MCF 10A (cell line): ENCODE results near the gene WWOX. TPM values are rescaled to one million over a fixed set of nuclear protein-coding genes. Genes with fewer than 3 reads are reported as not detected.

ENCODE experiments used
- BruUV-seq: library from RNA; stranded (reverse); fragments of 400-500 nt; replicated peaks from 2 replicates; lab custom pipeline; 2021; lab: Mats Ljungman, UMichigan
- CTCF ChIA-PET: fragments of 300-600 bp; sonication (Branson Sonifier 250); formaldehyde crosslinking; extraction: SDS; loops from one replicate; lab custom pipeline; 2021; ENCODE audit warnings: antibody characterized with exemption, inconsistent platforms; lab: Yijun Ruan, JAX
- POLR2A ChIA-PET: fragments of 300-600, 350-650 bp; sonication (Branson Sonifier 250); formaldehyde crosslinking; extraction: SDS; loops from one replicate; lab custom pipeline; 2020; ENCODE audit warnings: antibody characterized with exemption, inconsistent platforms; lab: Yijun Ruan, JAX
- DNase-seq: peaks from one replicate; pipeline ENCODE4 v3.0.0-alpha.2; 2018; ENCODE audit not compliant: unreplicated experiment
- H3K27ac Mint-ChIP-seq: one replicate; pipeline ENCODE4 v1.8.0; 2022; ENCODE audit warnings: mild to moderate bottlenecking, low read depth, mixed read lengths; ENCODE audit not compliant: unreplicated experiment
- H3K27me3 Mint-ChIP-seq: one replicate; pipeline ENCODE4 v1.8.0; 2022; ENCODE audit warnings: mixed read lengths; ENCODE audit not compliant: insufficient read depth, unreplicated experiment
- H3K36me3 Mint-ChIP-seq: one replicate; pipeline ENCODE4 v1.8.0; 2022; ENCODE audit warnings: mild to moderate bottlenecking, moderate library complexity, mixed read lengths; ENCODE audit not compliant: insufficient read depth, unreplicated experiment
- H3K4me1 Mint-ChIP-seq: one replicate; pipeline ENCODE4 v1.8.0; 2022; ENCODE audit warnings: mixed read lengths; ENCODE audit not compliant: insufficient read depth, unreplicated experiment
- H3K4me3 Mint-ChIP-seq: one replicate; pipeline ENCODE4 v1.8.0; 2022; ENCODE audit warnings: mild to moderate bottlenecking, moderate library complexity, mixed read lengths; ENCODE audit not compliant: unreplicated experiment
- H3K9me3 Mint-ChIP-seq: one replicate; pipeline ENCODE4 v1.8.0; 2022; ENCODE audit warnings: mixed read lengths; ENCODE audit not compliant: unreplicated experiment
- intact Hi-C: fragments of 100-400 bp; cut with micrococcal nuclease; formaldehyde crosslinking; loops from 2 replicates; pipeline ENCODE4 v1.14.1; 2022
- total RNA-seq: library from RNA; stranded (reverse); gene quantifications from 2 replicates; pipeline ENCODE4 v1.2.3, GENCODE V29; 2022
- TF ChIP-seq, protein P1 (sequence below): fragments of 200-600 bp; IDR thresholded peaks from one replicate; pipeline ENCODE4 v1.8.0; 2022; ENCODE audit warnings: antibody characterized with exemption, mild to moderate bottlenecking; ENCODE audit not compliant: unreplicated experiment

WWOX gene
- total RNA-seq, 1 experiment from 2014 or later = 18.1 TPM

GRCh38 chr16:78353640-78354275 is 254.3 kb downstream of the WWOX start:
- DNase-seq = no peak
- Mint-ChIP-seq H3K4me3 (no peak overlapping the region), H3K27me3 (no peaks in the 10 kb centered on the region), H3K36me3 (no peaks in the 10 kb centered on the region), H3K27ac (no peak overlapping the region), H3K4me1 (no peaks in the 10 kb centered on the region), H3K9me3 (no peaks in the 10 kb centered on the region)
- intact Hi-C loops = no loop called here
- CTCF ChIA-PET = interaction anchor here (0.6 to 0.9 kb wide), 2 partner anchors 17 to 42 kb away, joined by 3 to 5 read pairs; no protein-coding TSS in a partner anchor
- POLR2A ChIA-PET = no interaction called here
- no TSS peak for BruUV-seq
- TF ChIP-seq, protein P1, sequence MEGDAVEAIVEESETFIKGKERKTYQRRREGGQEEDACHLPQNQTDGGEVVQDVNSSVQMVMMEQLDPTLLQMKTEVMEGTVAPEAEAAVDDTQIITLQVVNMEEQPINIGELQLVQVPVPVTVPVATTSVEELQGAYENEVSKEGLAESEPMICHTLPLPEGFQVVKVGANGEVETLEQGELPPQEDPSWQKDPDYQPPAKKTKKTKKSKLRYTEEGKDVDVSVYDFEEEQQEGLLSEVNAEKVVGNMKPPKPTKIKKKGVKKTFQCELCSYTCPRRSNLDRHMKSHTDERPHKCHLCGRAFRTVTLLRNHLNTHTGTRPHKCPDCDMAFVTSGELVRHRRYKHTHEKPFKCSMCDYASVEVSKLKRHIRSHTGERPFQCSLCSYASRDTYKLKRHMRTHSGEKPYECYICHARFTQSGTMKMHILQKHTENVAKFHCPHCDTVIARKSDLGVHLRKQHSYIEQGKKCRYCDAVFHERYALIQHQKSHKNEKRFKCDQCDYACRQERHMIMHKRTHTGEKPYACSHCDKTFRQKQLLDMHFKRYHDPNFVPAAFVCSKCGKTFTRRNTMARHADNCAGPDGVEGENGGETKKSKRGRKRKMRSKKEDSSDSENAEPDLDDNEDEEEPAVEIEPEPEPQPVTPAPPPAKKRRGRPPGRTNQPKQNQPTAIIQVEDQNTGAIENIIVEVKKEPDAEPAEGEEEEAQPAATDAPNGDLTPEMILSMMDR = no peak

DNA sequence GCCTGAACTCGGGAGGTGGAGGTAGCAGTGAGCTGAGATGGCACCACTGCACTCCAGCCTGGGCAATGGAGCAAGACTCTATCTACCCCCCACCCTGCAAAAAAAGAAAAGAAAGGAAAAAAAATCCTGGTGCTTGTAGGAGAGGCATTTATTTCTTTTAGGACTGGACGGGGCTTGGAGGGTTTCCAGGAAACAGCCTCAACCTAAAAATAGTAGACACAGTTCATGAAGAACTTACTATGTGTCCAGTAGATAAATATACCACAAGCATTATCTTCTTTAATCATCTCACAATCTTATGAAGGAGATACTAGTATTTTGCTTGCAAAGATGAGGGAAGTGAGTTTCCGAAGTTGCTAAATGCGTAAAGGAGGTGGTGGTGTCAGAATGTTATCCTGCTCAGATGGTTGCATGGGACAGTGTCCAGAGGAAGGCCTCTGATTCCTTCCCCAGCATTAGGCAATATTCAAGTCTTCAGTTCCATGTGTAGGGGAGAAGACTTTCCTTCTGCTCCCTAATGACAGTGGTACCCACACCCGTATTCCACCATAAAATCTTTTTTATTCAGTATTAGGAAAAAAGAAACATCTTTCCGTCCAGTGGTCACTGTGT is 263.2 kb downstream of the WWOX start:
- no peaks in the 10 kb centered on the region for H3K36me3 Mint-ChIP-seq
- H3K27ac Mint-ChIP-seq = no peak overlapping the region
- ChIA-PET POLR2A (no interaction called here), CTCF (no interaction called here)
- no peaks in the 10 kb centered on the region for H3K27me3 Mint-ChIP-seq
- BruUV-seq = no TSS peak
- DNase-seq = no peak
- H3K9me3 Mint-ChIP-seq = no peaks in the 10 kb centered on the region
- H3K4me1 Mint-ChIP-seq = no peaks in the 10 kb centered on the region
- intact Hi-C loops = no loop called here
- no peak overlapping the region for H3K4me3 Mint-ChIP-seq
- TF ChIP-seq, protein P1 = no peak

GRCh38 chr16:78363843-78364555 is 264.5 kb downstream of the WWOX start:
- TF ChIP-seq, protein P1 = no peak
- CTCF ChIA-PET = no interaction called here
- intact Hi-C loops = no loop called here
- Mint-ChIP-seq H3K9me3 (no peaks in the 10 kb centered on the region), H3K4me3 (no peak overlapping the region), H3K27ac (no peak overlapping the region), H3K4me1 (no peaks in the 10 kb centered on the region), H3K36me3 (no peaks in the 10 kb centered on the region), H3K27me3 (no peaks in the 10 kb centered on the region)
- DNase-seq = no peak
- BruUV-seq = no TSS peak
- POLR2A ChIA-PET = no interaction called here

GRCh38 chr16:78364556-78364880 is 265.1 kb downstream of the WWOX start:
- no TSS peak for BruUV-seq
- intact Hi-C loops = no loop called here
- TF ChIP-seq, protein P1 = no peak
- Mint-ChIP-seq H3K4me3 (no peak overlapping the region), H3K36me3 (no peaks in the 10 kb centered on the region), H3K4me1 (no peaks in the 10 kb centered on the region), H3K27ac (no peak overlapping the region), H3K9me3 (no peaks in the 10 kb centered on the region), H3K27me3 (no peaks in the 10 kb centered on the region)
- DNase-seq = no peak
- POLR2A ChIA-PET = no interaction called here
- CTCF ChIA-PET = no interaction called here
